HG02943 (cell line): Measurements from ENCODE around the gene TRERF1.

Source experiments
- ATAC-seq: cut with Tn5 transposase; IDR thresholded peaks from one replicate; pipeline ENCODE4 v1.9.1; 2021; ENCODE audit warnings: mild to moderate bottlenecking, low read depth, moderate library complexity; ENCODE audit not compliant: unreplicated experiment

The TRERF1 gene

GRCh38 chr6:42427871-42428270 lies 23.9 kb downstream of the TRERF1 start:
- ATAC-seq = no peak

- ATAC-seq = no peak
These were observed 25.5 kb downstream of the TRERF1 start for GRCh38 chr6:42426191-42426590.

GRCh38 chr6:42424906-42425474 lies 26.7 kb downstream of the TRERF1 start:
- no peak for ATAC-seq

GRCh38 chr6:42423244-42423643 lies 28.5 kb downstream of the TRERF1 start:
- ATAC-seq = no peak

GRCh38 chr6:42420741-42421140 lies 31.0 kb downstream of the TRERF1 start:
- ATAC-seq = no peak

- ATAC-seq = no peak
These were observed 32.0 kb downstream of the TRERF1 start for GRCh38 chr6:42419490-42420280.

GRCh38 chr6:42418724-42419123 lies 33.0 kb downstream of the TRERF1 start:
- no peak for ATAC-seq

GRCh38 chr6:42417641-42418112 lies 34.0 kb downstream of the TRERF1 start:
- no peak for ATAC-seq

GRCh38 chr6:42411406-42411805 lies 40.3 kb downstream of the TRERF1 start:
- ATAC-seq = no peak

- no peak for ATAC-seq
These were observed 40.9 kb downstream of the TRERF1 start for GRCh38 chr6:42410861-42411260.

GRCh38 chr6:42409581-42409980 lies 42.1 kb downstream of the TRERF1 start:
- no peak for ATAC-seq

- ATAC-seq = no peak
These were observed 44.3 kb downstream of the TRERF1 start for GRCh38 chr6:42407379-42407778.

GRCh38 chr6:42406306-42407280 lies 45.1 kb downstream of the TRERF1 start:
- ATAC-seq = no peak

- no peak for ATAC-seq
These were observed 46.7 kb downstream of the TRERF1 start for GRCh38 chr6:42405021-42405420.

GRCh38 chr6:42404484-42404883 lies 47.2 kb downstream of the TRERF1 start:
- no peak for ATAC-seq

- ATAC-seq = no peak
These were observed 47.9 kb downstream of the TRERF1 start for GRCh38 chr6:42403831-42404230.

GRCh38 chr6:42403421-42403820 lies 48.3 kb downstream of the TRERF1 start:
- ATAC-seq = no peak

- ATAC-seq = no peak
These were observed 49.5 kb downstream of the TRERF1 start for GRCh38 chr6:42402184-42402583.

- no peak for ATAC-seq
These were observed 50.1 kb downstream of the TRERF1 start for GRCh38 chr6:42401613-42401951.

- ATAC-seq = no peak
These were observed 50.7 kb downstream of the TRERF1 start for GRCh38 chr6:42400886-42401612.
